Vagina (tissue), 2 donors: ENCODE data around the gene BACE1-AS.

ENCODE experiments used
- POLR2A ChIP-seq, 2 donors: fragments of 450-650 bp; IDR thresholded peaks; one replicate each; pipeline ENCODE4 v1.6.1; 2017; ENCODE audit warnings: antibody characterized with exemption in 2 of 2, mild to moderate bottlenecking in 2 of 2, moderate library complexity in 2 of 2
- POLR2AphosphoS5 ChIP-seq, 2 donors: sonication (generic); formaldehyde crosslinking; IDR thresholded peaks; one replicate each; pipeline ENCODE4 v1.9.0; 2017; ENCODE audit warnings: antibody characterized with exemption in 2 of 2, mild to moderate bottlenecking in 2 of 2, low read depth in 1 of 2; ENCODE audit not compliant: insufficient read depth in 1 of 2
- TF ChIP-seq, protein P1 (sequence below), 3 experiments: fragments of 450-650 bp in 2 of 3; fragments of 200-600 bp in 1 of 3; sonication (generic) in 1 of 3; IDR thresholded peaks; one replicate each; pipeline ENCODE4 v1.5.1; 2017 to 2019; ENCODE audit warnings: antibody characterized with exemption in 3 of 3, mild to moderate bottlenecking in 2 of 3, moderate library complexity in 2 of 3

DNA sequence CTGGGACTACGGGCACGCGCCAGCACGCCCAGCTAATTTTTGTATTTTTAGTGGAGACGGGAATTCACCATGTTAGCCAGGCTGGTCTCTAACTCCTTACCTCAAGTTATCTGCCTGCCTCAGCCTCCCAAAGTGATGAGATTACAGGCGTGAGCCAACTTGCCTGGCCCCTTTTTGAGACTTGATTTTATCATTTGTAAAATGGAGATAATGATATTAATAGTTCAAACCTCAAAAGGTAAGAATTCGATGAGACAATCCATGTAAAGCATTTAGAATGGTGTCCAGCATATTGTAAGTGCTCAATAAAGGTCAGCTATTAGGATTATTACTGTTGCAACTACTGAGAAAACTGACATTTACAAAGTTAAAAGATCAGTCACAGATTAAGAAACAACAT is 27.6 kb downstream of the BACE1-AS start:
- TF ChIP-seq, protein P1, sequence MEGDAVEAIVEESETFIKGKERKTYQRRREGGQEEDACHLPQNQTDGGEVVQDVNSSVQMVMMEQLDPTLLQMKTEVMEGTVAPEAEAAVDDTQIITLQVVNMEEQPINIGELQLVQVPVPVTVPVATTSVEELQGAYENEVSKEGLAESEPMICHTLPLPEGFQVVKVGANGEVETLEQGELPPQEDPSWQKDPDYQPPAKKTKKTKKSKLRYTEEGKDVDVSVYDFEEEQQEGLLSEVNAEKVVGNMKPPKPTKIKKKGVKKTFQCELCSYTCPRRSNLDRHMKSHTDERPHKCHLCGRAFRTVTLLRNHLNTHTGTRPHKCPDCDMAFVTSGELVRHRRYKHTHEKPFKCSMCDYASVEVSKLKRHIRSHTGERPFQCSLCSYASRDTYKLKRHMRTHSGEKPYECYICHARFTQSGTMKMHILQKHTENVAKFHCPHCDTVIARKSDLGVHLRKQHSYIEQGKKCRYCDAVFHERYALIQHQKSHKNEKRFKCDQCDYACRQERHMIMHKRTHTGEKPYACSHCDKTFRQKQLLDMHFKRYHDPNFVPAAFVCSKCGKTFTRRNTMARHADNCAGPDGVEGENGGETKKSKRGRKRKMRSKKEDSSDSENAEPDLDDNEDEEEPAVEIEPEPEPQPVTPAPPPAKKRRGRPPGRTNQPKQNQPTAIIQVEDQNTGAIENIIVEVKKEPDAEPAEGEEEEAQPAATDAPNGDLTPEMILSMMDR (IDR thresholded peaks at IDR 0.05), result no peak
- no peak for TF ChIP-seq POLR2A (IDR thresholded peaks at IDR 0.05)
- no peak for TF ChIP-seq POLR2AphosphoS5 (IDR thresholded peaks at IDR 0.05; ENCODE audit: insufficient read depth in 1 of 2, low read depth in 1 of 2)
